ENCODE data around the gene PARD3B. TPM values are rescaled to one million over a fixed set of nuclear protein-coding genes. Genes with fewer than 3 reads are reported as not detected.

Gene PARD3B
- polyA plus RNA-seq, 6 donors from 2014 or later = not detected

DNA sequence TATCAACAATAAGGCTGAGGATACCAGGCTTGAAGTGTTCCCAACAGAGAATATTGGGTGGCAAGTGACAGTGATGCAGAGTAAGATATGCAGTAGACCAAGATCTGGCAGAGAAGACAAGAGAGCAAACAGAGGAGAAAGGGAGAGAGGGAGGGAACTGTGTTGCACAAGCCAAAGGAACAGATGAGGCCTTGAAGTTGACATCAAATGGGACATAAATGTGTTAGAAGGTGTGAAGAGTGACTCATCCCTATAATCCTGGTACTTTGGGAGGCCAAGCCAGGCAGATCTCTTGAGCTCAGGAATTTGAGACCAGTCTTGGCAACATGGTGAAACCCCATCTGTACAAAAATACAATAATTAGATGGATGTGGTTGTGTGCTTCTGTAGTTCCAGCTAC, 342.9 kb downstream of the PARD3B start:
- peaks cover 0 to 6% (median 1%) of the 10 kb centered on the region in 7 donors for H3K9me3 Mint-ChIP-seq
- no peak for DNase-seq
- no peak overlapping the region for H3K27ac Mint-ChIP-seq
- no peaks in the 10 kb centered on the region for H3K4me1 Mint-ChIP-seq
- no peaks in the 10 kb centered on the region for H3K27me3 Mint-ChIP-seq
- no peak overlapping the region for H3K4me3 Mint-ChIP-seq
- no peaks in the 10 kb centered on the region for H3K36me3 Mint-ChIP-seq
- no peak for ATAC-seq (ENCODE audit: low read depth in 2 of 2)

DNA sequence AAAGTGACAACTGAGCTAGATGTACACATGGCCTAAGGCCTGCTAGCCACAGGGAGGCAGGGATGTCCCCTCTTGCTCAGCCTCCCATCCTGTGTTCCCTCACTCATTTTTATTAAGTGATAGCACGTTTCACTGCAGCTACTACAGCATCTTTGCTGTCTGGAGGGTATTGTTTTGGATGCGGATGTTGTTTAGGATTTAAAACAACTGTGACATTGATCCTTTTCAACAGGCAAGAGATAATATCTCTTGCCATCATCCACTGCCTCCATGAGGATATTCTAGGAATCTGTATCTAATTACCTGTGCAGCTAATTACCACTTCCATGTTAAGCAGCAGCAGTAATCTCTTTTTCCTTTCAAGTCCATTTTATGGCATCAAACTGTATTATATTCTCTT, 345.4 kb downstream of the PARD3B start:
- no peak overlapping the region for H3K4me3 Mint-ChIP-seq
- DNase-seq (no peak), ATAC-seq (ENCODE audit: low read depth in 2 of 2) (no peak)
- H3K27me3 Mint-ChIP-seq = no peaks in the 10 kb centered on the region
- H3K9me3 Mint-ChIP-seq = peaks cover 0 to 6% (median 0%) of the 10 kb centered on the region in 7 donors
- H3K4me1 Mint-ChIP-seq = no peaks in the 10 kb centered on the region
- no peaks in the 10 kb centered on the region for H3K36me3 Mint-ChIP-seq
- no peak overlapping the region for H3K27ac Mint-ChIP-seq

DNA sequence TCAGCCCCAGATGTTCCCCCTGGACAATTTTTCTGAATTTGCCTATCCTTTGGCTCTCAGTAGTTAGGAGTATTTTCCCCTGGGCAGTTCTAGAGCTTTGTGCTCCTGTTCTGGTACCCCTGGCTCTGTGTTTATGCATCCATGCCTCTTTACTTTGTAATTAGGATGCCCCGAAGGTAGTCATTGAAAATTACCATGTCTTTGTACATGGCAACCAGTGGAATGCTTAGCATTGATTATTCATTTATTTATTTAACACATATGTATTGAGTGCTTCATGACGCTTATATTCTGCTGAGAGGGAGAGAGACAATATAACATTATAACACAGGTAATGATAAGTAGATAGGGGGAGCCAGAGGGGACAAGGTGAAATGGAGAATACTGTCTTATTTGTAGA, 346.5 kb downstream of the PARD3B start:
- no peak for ATAC-seq (ENCODE audit: low read depth in 2 of 2)
- no peaks in the 10 kb centered on the region for H3K4me1 Mint-ChIP-seq
- DNase-seq = no peak
- H3K4me3 Mint-ChIP-seq = no peak overlapping the region
- H3K36me3 Mint-ChIP-seq = no peaks in the 10 kb centered on the region
- H3K9me3 Mint-ChIP-seq = peaks cover 0 to 6% (median 0%) of the 10 kb centered on the region in 7 donors
- H3K27ac Mint-ChIP-seq = no peak overlapping the region
- no peaks in the 10 kb centered on the region for H3K27me3 Mint-ChIP-seq

DNA sequence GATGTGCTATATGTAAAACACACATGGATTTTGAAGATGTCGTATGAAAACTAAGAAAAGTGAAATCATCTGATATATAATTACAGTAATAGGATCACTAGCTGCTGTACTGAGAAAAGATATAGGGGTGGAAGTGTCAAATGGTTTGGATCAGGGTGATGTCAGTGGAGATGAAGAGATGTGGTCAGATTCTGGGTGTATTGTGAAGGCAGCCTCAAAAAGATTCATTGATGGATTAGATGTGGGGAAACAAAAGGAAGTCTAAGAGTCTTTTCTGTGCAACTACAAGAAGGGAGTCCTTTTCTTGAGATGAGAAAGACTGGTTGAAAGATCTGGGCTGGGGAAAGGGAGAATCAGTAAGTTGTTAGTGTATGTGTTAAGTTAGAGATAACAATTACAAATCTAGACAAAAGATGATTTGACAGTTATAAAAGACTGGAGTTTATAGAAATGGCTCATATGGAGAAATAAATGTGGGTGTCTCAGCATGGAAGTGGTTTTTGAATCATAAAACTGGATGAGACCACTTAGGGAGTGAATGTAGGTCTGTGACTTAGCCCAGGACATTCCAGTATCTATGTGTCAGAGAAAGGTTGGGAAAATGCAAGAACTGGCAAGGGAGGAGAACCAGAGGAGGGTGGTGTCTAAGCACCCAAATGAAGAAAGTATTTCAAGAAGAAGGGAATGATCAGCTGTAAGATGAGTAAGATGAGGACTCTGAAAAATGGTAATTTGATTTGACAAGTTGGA, 347.4 kb downstream of the PARD3B start:
- H3K4me1 Mint-ChIP-seq = no peaks in the 10 kb centered on the region
- H3K36me3 Mint-ChIP-seq = no peaks in the 10 kb centered on the region
- H3K9me3 Mint-ChIP-seq = peaks cover 0 to 6% (median 0%) of the 10 kb centered on the region in 7 donors
- no peak for ATAC-seq (ENCODE audit: low read depth in 2 of 2)
- no peak overlapping the region for H3K27ac Mint-ChIP-seq
- H3K27me3 Mint-ChIP-seq = no peaks in the 10 kb centered on the region
- H3K4me3 Mint-ChIP-seq = no peak overlapping the region
- no peak for DNase-seq

DNA sequence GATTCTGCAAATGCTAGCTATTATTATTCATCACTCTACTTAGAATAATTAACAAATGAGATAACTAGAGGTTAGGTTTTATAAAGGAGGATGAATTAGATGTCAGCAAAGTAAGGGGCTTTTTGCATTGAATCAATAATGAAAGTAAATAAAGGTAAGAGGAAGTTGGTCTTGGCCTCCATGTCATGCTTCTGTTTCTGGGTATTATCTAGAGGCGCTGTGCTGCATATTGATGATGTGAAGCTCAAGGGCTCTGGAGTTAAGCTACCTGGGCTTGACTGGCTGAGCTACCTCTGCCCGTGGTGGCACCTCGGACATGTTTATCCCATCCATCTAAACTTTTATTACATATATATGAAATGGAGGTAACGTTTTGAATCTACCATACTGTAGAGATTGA, 350.9 kb downstream of the PARD3B start:
- Mint-ChIP-seq H3K36me3 (peaks cover 0 to 5% of the 10 kb centered on the region in 2 donors), H3K4me3 (no peak overlapping the region), H3K27me3 (no peaks in the 10 kb centered on the region), H3K4me1 (no peaks in the 10 kb centered on the region), H3K27ac (no peak overlapping the region), H3K9me3 (peaks cover 4 to 12% (median 8%) of the 10 kb centered on the region in 7 donors)
- ATAC-seq (ENCODE audit: low read depth in 2 of 2) (no peak), DNase-seq (no peak)

DNA sequence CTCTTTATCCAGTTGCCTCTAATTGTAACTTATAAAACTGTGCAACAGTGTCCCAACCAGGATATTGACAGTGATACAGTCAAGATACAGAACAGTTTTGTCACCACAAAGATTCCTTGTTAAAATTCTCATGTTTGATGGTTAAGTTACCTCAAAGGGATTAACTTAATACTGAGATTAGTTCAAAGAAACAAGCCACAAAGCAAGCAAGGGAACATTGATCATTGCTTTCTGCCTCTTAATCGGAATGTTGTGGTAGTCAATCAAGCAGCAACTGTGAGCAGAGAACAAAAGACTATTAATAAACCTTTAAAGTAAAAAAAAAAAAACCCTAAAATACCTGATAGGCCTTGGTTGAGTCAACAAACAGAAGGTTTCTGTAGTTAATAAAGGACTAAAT, 352.3 kb downstream of the PARD3B start:
- no peaks in the 10 kb centered on the region for H3K4me1 Mint-ChIP-seq
- no peak overlapping the region for H3K27ac Mint-ChIP-seq
- H3K9me3 Mint-ChIP-seq = peaks cover 4 to 12% (median 8%) of the 10 kb centered on the region in 7 donors
- ATAC-seq (ENCODE audit: low read depth in 2 of 2) = no peak
- no peak for DNase-seq
- H3K4me3 Mint-ChIP-seq = no peak overlapping the region
- H3K27me3 Mint-ChIP-seq = no peaks in the 10 kb centered on the region
- peaks cover 0 to 5% of the 10 kb centered on the region in 2 donors for H3K36me3 Mint-ChIP-seq

DNA sequence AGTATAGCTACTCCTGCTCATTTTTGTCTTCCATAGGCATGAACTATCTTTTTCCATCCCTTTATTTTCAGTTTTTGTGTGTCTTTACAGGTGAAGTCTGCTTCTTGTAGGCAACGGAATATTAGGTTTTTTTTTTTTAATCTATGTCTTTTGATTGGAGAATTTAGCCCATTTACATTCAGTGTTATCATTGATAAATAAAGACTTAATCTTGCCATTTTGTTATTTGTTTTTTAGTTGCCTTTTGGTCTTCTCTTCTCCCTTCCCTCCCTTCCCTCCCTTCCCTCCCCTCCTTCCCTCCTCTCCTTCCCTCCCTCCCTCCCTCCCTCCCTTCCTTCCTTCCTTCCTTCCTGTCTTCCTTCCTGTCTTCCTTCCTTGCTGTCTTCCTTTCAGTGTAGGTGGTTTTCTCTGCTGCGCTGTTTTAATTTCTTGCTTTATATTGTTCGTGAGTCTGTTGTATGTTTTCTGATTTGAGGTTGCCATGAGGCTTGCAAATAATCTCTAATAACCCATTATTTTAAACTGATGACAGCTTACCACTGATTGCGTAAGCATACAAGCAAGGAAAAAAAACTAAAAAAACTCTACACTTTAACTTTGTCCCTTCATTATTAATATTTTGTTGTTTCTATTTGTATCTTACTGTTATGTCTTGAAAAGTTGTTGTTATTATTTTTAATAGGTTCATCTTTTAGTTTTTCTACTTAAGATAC, 353.8 kb downstream of the PARD3B start:
- DNase-seq (no peak), ATAC-seq (ENCODE audit: low read depth in 2 of 2) (no peak)
- Mint-ChIP-seq H3K27ac (no peak overlapping the region), H3K4me1 (no peaks in the 10 kb centered on the region), H3K36me3 (peaks cover 0 to 5% of the 10 kb centered on the region in 2 donors), H3K4me3 (no peak overlapping the region), H3K27me3 (no peaks in the 10 kb centered on the region), H3K9me3 (peaks cover 4 to 12% (median 8%) of the 10 kb centered on the region in 7 donors)

DNA sequence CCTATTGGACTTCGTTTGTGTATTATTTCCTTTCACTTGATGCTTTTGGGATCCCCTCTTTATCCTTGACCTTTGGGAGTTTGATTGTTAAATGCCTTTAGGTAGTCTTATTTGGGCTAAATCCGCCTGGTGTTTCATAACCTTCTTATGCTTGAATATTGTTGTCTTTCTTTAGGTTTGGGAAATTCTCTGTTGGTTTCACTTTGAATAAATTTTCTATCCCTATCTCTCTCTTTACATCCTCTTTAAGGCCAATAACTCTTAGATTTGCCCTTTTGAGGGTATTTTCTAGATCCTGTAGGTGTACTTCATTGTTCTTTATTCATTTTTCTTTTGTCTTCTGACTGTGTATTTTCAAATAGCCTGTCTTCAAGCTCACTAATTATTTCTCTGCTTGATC, 354.7 kb downstream of the PARD3B start:
- peaks cover 4 to 12% (median 8%) of the 10 kb centered on the region in 7 donors for H3K9me3 Mint-ChIP-seq
- no peak for DNase-seq
- no peaks in the 10 kb centered on the region for H3K27me3 Mint-ChIP-seq
- no peak overlapping the region for H3K4me3 Mint-ChIP-seq
- peaks cover 0 to 5% of the 10 kb centered on the region in 2 donors for H3K36me3 Mint-ChIP-seq
- no peak for ATAC-seq (ENCODE audit: low read depth in 2 of 2)
- no peak overlapping the region for H3K27ac Mint-ChIP-seq
- no peaks in the 10 kb centered on the region for H3K4me1 Mint-ChIP-seq

DNA sequence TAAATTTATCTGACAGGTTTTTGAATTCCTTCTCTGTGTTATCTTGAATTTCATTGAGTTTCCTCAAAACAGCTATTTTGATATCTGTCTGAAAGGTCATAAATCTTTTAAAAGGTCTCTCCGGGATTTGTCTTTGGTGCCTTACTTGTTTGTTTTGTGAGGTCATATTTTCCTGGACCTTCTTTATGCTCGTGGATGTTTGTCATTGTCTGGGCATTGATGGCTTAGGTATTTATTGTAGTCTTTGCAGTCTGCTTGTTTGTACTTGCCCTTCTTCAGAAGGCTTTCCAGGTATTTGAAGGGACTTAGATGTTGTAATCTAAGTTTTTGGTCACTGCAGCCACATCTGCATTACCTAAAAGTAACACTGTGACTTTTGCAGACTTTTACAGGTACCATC, 355.2 kb downstream of the PARD3B start:
- Mint-ChIP-seq H3K27ac (no peak overlapping the region), H3K4me3 (no peak overlapping the region), H3K36me3 (peaks cover 0 to 5% of the 10 kb centered on the region in 2 donors)

DNA sequence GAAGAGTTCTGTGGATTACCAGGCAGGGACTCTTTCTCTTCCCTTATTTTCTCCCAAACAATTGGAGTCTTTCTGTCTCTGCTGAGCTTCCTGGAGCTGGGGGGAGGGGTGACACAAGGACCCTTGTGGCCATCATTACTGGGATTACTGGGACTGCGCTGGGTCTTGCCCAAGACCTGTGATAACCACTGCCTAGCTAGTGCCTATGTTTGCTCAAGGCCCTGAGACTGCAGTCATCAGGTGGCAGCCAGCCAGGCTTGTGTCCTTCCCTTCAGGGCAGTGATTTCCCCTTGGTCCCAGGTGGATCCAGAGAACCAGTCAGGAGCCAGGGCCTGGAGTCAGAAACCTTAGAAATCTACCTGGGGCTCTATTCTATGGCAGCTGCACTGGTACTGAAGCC, 355.6 kb downstream of the PARD3B start:
- peaks cover 0 to 5% of the 10 kb centered on the region in 2 donors for H3K36me3 Mint-ChIP-seq
- no peak overlapping the region for H3K27ac Mint-ChIP-seq
- ATAC-seq (ENCODE audit: low read depth in 2 of 2) (no peak), DNase-seq (no peak)
- H3K4me1 Mint-ChIP-seq = no peaks in the 10 kb centered on the region
- H3K4me3 Mint-ChIP-seq = no peak overlapping the region
- H3K27me3 Mint-ChIP-seq = no peaks in the 10 kb centered on the region
- H3K9me3 Mint-ChIP-seq = peaks cover 4 to 12% (median 8%) of the 10 kb centered on the region in 7 donors

More for the DNA sequence above, 355.2 kb downstream of the PARD3B start:
- DNase-seq (no peak), ATAC-seq (ENCODE audit: low read depth in 2 of 2) (no peak)
- Mint-ChIP-seq H3K9me3 (peaks cover 4 to 12% (median 8%) of the 10 kb centered on the region in 7 donors), H3K27me3 (no peaks in the 10 kb centered on the region), H3K4me1 (no peaks in the 10 kb centered on the region)

DNA sequence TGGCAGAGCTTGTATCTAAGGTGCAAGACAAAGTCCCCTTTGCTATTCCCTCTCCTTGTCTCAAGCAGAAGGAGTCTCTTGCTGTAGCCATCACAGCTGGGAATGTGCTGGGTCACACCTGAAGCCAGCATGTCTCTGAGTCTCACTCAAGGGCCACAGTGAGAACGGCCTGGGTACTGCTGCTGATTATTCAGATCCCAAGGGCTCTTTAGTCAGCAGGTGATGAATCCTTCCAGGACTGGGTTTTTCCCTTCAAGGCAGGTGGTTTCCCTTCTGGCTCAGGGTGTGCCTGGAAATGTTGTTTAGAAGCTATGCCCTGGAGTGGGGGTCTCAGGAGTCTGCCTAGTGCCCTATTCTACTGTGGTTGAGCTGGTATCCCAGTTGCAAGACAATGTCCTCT, 356.3 kb downstream of the PARD3B start:
- DNase-seq = no peak
- no peak for ATAC-seq (ENCODE audit: low read depth in 2 of 2)
- no peaks in the 10 kb centered on the region for H3K4me1 Mint-ChIP-seq
- H3K9me3 Mint-ChIP-seq = peaks cover 4 to 12% (median 8%) of the 10 kb centered on the region in 7 donors
- H3K27me3 Mint-ChIP-seq = no peaks in the 10 kb centered on the region
- no peak overlapping the region for H3K4me3 Mint-ChIP-seq
- peaks cover 0 to 5% of the 10 kb centered on the region in 2 donors for H3K36me3 Mint-ChIP-seq
- no peak overlapping the region for H3K27ac Mint-ChIP-seq

DNA sequence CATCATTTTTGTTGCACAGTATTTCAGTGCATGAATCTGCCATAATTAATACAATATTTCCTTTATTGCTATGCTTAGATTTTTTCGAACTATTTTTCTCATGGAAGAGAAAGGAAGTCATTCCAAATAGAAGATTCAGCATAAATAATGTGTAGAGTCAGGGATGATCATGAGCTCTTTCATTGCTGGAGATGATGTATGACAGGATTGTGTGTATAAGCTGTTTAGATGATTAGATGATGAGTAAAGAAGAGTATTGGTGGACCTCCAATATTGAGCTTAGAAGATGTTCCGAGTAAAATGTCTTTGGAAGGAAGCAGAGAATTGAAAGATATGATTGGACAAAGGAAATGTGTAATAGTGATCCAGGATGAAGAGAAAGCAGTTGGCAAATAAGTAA, 364.5 kb downstream of the PARD3B start:
- Mint-ChIP-seq H3K4me3 (no peak overlapping the region), H3K27me3 (no peaks in the 10 kb centered on the region), H3K27ac (no peak overlapping the region), H3K36me3 (no peaks in the 10 kb centered on the region), H3K9me3 (peaks cover 0 to 2% (median 0%) of the 10 kb centered on the region in 7 donors), H3K4me1 (no peaks in the 10 kb centered on the region)
- no peak for DNase-seq
- no peak for ATAC-seq (ENCODE audit: low read depth in 2 of 2)

DNA sequence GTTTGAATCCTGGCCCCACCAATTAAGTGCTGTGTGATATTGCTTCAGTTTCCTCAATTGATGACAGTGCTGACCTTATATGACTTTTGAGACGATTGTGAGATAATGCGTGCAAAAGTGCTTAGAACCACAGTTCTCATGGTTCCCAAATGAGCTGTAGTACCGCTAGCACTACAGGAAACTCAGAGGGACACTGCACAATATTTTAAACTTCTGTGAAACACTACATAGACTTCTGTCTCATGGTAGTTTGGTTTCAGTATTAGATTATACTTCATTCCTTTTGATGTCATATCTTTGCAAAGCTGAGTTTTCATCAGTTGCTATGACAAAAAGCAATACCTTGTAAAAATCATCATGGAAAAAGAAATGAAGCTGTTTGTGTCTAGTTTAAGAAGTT, 368.0 kb downstream of the PARD3B start:
- Mint-ChIP-seq H3K4me3 (no peak overlapping the region), H3K4me1 (no peaks in the 10 kb centered on the region), H3K36me3 (no peaks in the 10 kb centered on the region), H3K9me3 (peaks cover 0 to 6% (median 0%) of the 10 kb centered on the region in 7 donors), H3K27ac (no peak overlapping the region), H3K27me3 (no peaks in the 10 kb centered on the region)
- no peak for ATAC-seq (ENCODE audit: low read depth in 2 of 2)
- DNase-seq = no peak

DNA sequence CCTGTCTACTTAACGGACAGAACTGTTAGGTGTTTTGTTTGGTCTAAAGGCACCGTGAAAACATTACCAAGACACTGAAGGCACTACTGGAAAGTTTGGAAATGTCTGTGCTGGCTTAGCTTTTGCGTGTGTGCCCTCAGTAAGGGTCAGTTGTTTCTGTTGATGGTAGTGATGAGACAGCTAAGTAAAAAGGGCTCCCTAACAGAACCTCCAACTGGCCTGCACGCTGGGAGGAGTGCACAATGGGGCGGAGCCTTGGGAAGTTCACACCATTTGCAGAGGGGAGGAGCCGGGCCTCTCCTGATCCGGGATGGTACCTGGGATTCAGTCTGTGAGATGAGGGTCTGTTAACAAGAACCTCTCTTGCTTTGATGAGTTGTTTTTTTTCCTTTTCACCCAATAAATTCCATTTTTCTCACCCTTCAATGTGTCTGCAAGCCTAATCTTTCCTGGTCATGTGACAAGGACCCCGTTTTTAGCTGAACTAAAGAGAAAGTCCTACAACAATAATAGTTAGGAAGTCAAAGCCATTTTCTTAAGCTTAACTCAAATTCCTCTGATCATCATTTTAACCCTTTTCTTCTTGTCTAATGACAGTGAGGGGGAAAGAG, 368.7 kb downstream of the PARD3B start:
- Mint-ChIP-seq H3K9me3 (peaks cover 0 to 6% (median 0%) of the 10 kb centered on the region in 7 donors), H3K36me3 (no peaks in the 10 kb centered on the region), H3K27me3 (no peaks in the 10 kb centered on the region), H3K4me1 (no peaks in the 10 kb centered on the region), H3K27ac (no peak overlapping the region), H3K4me3 (no peak overlapping the region)
- ATAC-seq (ENCODE audit: low read depth in 2 of 2) = no peak
- DNase-seq = no peak
